ENCODE results near the gene PHF21A.

The PHF21A gene

GRCh38 chr11:46075928-46076327 is 45.3 kb downstream of the PHF21A start:
- ATAC-seq (replicated peaks) = no peak
- Mint-ChIP-seq H3K4me1 (peaks cover 4 to 6% of the 10 kb centered on the region in 2 donors), H3K4me3 (no peak overlapping the region), H3K36me3 (peaks cover 24 to 34% of the 10 kb centered on the region in 2 donors), H3K27me3 (no peaks in the 10 kb centered on the region), H3K9me3 (no peaks in the 10 kb centered on the region), H3K27ac (no peak overlapping the region)
- DNase-seq = no peak

- H3K27ac Mint-ChIP-seq = no peak overlapping the region
- H3K36me3 Mint-ChIP-seq = peaks cover 21 to 34% of the 10 kb centered on the region in 2 donors
These were observed 46.1 kb downstream of the PHF21A start for GRCh38 chr11:46075168-46075567.

DNA sequence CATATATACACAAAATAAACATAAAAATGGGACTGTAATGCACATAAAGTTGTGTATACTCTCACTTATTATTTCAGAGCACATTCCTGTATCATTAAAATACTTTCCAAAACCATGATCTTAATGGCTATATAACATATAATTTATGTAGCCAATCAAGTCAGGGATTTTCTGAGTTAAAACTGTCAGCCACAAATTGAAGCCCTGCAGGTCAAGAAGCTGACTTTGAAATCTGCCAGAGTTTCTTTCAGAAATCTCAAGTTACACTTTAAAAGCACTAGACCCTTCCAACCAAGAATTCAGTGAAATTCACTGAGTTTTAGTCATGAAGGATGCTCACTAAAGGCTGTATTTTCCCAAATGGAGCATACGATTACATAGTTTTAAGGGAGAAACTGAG is 47.6 kb downstream of the PHF21A start:
- H3K27ac Mint-ChIP-seq = no peak overlapping the region
- H3K4me1 Mint-ChIP-seq = peaks cover 4 to 6% of the 10 kb centered on the region in 2 donors
- DNase-seq (no peak), ATAC-seq (replicated peaks) (no peak)
- H3K4me3 Mint-ChIP-seq = no peak overlapping the region
- peaks cover 25 to 34% of the 10 kb centered on the region in 2 donors for H3K36me3 Mint-ChIP-seq
- H3K27me3 Mint-ChIP-seq = no peaks in the 10 kb centered on the region
- no peaks in the 10 kb centered on the region for H3K9me3 Mint-ChIP-seq

More at GRCh38 chr11:46075168-46075567, 46.1 kb downstream of the PHF21A start:
- Mint-ChIP-seq H3K4me1 (peaks cover 4 to 6% of the 10 kb centered on the region in 2 donors), H3K9me3 (no peaks in the 10 kb centered on the region), H3K27me3 (no peaks in the 10 kb centered on the region), H3K4me3 (no peak overlapping the region)
- no peak for DNase-seq
- ATAC-seq (replicated peaks) = no peak

DNA sequence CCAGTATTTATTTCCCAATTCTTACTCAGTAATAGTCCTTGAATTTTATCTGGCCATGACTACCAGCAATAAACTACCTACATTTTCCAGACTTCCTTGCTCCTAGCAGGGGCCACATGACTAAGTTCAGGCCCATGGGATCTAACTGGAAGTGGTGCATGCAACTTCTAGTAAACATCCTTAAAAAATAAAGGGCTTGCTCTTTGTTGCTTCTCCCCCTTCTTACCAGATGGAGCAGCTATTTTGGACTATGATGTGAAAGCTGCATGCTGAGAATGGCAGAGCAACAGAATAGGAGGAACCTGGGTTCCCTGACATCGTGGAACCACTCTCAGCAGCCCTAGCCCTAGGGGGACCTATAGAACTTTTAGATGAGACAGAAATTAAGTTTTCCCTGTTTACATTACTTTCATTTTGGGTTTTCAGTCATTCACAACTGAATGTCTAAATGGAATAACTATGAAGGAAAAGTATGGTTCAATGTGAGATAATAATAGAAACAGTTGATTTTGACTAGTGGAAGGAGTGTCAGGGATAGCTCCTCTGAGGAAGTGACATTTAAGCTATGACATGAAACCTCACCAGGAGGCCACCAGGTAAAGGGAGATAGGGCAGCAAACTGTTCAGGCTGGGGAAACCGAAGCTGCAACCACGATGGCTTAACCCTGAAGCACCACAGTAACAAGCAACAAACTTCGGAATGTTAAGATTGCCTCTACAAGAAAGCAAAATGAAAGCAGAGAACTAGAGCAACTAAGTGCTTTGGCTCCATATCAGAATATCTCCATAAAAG is 48.9 kb downstream of the PHF21A start:
- no peak for ATAC-seq (replicated peaks)
- peaks cover 4 to 6% of the 10 kb centered on the region in 2 donors for H3K4me1 Mint-ChIP-seq
- H3K4me3 Mint-ChIP-seq = no peak overlapping the region
- no peaks in the 10 kb centered on the region for H3K9me3 Mint-ChIP-seq
- DNase-seq = no peak
- H3K27me3 Mint-ChIP-seq = no peaks in the 10 kb centered on the region
- peaks cover 23 to 38% of the 10 kb centered on the region in 2 donors for H3K36me3 Mint-ChIP-seq
- H3K27ac Mint-ChIP-seq = no peak overlapping the region

DNA sequence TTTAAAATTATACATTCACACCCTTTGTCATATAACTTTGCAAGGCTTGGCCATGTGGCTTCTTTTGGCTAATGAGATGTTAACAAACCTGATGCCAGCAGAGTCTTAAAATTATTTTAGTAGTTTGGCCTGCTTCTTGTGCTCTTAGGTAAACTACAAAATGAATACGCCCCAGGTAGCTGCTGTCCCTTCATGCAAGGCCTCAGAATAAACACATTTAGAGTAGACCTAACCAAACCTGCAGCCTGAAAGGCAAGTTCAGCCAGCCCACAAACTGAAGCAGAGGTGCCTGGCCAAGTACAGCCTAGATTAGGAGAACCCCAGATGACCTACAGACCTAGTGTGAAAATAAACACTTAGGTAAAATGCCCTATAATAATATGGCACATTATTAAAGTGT is 50.2 kb downstream of the PHF21A start:
- ATAC-seq (replicated peaks) (no peak), DNase-seq (no peak)
- Mint-ChIP-seq H3K27ac (no peak overlapping the region), H3K9me3 (no peaks in the 10 kb centered on the region), H3K4me1 (peaks cover 4 to 6% of the 10 kb centered on the region in 2 donors), H3K27me3 (no peaks in the 10 kb centered on the region), H3K4me3 (no peak overlapping the region), H3K36me3 (peaks cover 20 to 39% of the 10 kb centered on the region in 2 donors)

GRCh38 chr11:46069595-46069994 is 51.7 kb downstream of the PHF21A start:
- Mint-ChIP-seq H3K4me1 (peaks cover 4 to 6% of the 10 kb centered on the region in 2 donors), H3K27ac (no peak overlapping the region), H3K4me3 (no peak overlapping the region), H3K36me3 (peaks cover 22 to 41% of the 10 kb centered on the region in 2 donors), H3K27me3 (no peaks in the 10 kb centered on the region), H3K9me3 (no peaks in the 10 kb centered on the region)
- DNase-seq (no peak), ATAC-seq (replicated peaks) (no peak)

- Mint-ChIP-seq H3K9me3 (no peaks in the 10 kb centered on the region), H3K27ac (no peak overlapping the region), H3K27me3 (no peaks in the 10 kb centered on the region), H3K4me3 (no peak overlapping the region), H3K36me3 (peaks cover 16 to 42% of the 10 kb centered on the region in 2 donors), H3K4me1 (no peaks in the 10 kb centered on the region)
- ATAC-seq (replicated peaks) (no peak), DNase-seq (no peak)
These were observed 54.9 kb downstream of the PHF21A start for GRCh38 chr11:46066335-46066734.

DNA sequence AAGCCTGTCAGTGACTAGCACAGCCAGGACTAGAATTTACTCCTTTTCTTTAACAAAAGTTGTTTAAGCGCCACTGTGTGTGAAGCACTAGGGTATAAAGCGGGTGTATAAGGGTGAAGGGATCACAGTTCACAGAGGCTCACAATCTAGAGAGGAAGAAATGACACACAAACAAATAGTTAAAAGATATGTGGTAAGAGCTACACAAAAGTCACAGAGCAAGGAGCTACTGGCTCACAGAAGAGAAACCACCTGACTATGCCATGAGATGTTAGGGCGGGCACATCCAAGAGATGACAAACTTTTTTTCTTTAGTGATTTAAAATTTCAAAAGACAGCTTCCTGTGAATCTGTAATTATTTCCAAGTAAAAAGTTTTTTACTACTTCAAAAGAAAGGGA is 55.6 kb downstream of the PHF21A start:
- Mint-ChIP-seq H3K4me3 (no peak overlapping the region), H3K27ac (no peak overlapping the region), H3K4me1 (no peaks in the 10 kb centered on the region), H3K36me3 (peaks cover 20 to 47% of the 10 kb centered on the region in 2 donors), H3K9me3 (no peaks in the 10 kb centered on the region), H3K27me3 (no peaks in the 10 kb centered on the region)
- ATAC-seq (replicated peaks) (no peak), DNase-seq (no peak)

DNA sequence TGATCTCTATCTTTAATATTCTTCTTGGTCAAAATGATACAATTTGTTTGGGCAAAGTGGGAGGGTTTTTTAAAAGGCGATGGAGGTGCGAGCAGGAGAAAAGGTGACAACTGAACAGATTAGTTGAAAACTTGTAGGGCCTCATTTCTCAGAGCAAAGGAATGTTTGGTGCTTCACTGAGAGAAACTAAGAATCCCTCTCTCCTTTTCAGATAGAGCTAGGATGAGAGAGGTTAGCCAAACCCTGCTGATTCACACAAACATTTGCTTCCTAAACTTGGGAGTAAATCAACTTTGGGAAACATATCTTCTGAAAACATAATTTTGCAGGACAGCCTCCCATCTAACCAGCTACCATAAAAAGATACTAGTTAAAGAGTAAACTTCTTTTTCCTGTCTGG is 57.0 kb downstream of the PHF21A start:
- no peak overlapping the region for H3K4me3 Mint-ChIP-seq
- H3K36me3 Mint-ChIP-seq = peaks cover 22 to 48% of the 10 kb centered on the region in 2 donors
- no peaks in the 10 kb centered on the region for H3K9me3 Mint-ChIP-seq
- no peak for DNase-seq
- H3K4me1 Mint-ChIP-seq = no peaks in the 10 kb centered on the region
- no peaks in the 10 kb centered on the region for H3K27me3 Mint-ChIP-seq
- ATAC-seq (replicated peaks) = no peak
- H3K27ac Mint-ChIP-seq = no peak overlapping the region

DNA sequence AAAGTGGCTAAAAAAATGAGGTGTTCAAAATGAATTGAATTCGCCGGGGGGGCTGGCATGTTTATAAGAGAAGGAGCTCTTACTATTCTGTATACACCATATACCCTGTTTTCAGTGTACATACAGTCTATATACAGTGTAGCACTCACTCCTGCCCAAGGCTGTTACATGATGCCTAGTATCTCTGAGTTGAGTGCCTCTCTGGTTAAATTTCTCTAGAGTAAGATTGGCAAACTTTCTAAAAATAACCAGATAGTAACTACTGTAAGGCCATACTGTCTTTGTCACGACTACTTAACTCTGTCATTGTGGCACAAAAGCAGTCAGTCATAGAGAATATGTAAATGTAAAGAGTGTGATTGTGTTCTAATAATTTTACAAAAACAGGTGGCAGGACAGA is 58.1 kb downstream of the PHF21A start:
- ATAC-seq (replicated peaks) = no peak
- H3K4me3 Mint-ChIP-seq = no peak overlapping the region
- no peak overlapping the region for H3K27ac Mint-ChIP-seq
- peaks cover 17 to 45% of the 10 kb centered on the region in 2 donors for H3K36me3 Mint-ChIP-seq
- no peak for DNase-seq
- no peaks in the 10 kb centered on the region for H3K4me1 Mint-ChIP-seq
- no peaks in the 10 kb centered on the region for H3K9me3 Mint-ChIP-seq
- H3K27me3 Mint-ChIP-seq = no peaks in the 10 kb centered on the region

DNA sequence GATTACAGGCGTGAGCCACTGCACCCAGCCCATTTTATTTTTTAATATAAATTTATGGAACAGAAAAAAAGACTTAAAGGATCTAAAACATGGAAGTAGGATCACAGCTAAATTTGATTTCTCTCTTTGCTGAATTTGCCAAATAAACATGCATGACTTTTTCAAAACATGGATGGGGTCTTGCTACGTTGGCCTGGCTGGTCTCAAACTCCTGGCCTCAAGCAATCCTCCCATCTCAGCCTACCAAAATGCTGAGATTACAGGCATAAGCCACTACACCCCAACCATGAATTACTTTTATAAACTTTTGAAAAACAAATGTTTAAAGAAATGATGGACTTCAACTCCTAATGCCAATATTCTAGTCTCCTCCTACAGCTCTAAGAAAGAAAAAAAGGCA is 61.2 kb downstream of the PHF21A start:
- ATAC-seq (replicated peaks) (no peak), DNase-seq (no peak)
- peaks cover 10 to 26% of the 10 kb centered on the region in 2 donors for H3K36me3 Mint-ChIP-seq
- no peak overlapping the region for H3K4me3 Mint-ChIP-seq
- H3K4me1 Mint-ChIP-seq = peaks cover 7 to 18% of the 10 kb centered on the region in 2 donors
- no peaks in the 10 kb centered on the region for H3K9me3 Mint-ChIP-seq
- H3K27ac Mint-ChIP-seq = no peak overlapping the region
- H3K27me3 Mint-ChIP-seq = no peaks in the 10 kb centered on the region

DNA sequence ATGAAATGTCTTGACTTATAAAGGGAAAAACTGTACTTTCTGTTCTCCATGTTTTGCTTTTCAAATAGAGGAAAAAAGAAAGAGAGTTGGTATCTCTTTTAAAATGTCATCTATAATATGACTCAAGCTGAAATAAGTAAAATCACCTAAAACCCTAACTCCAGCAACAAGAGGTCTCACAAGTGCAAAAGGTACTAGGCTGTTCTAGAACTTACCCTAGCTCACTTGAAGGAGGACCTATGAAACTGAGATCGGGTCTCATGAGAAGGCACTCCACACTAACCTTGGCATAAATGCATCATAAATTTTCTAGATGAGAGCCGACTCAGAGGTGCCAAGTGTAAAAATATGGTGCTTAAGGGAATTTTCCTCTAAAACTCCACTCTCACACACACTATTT is 63.8 kb downstream of the PHF21A start:
- ATAC-seq (replicated peaks) (peak; percentile 58 to 60), DNase-seq (no peak)
- Mint-ChIP-seq H3K4me3 (no peak overlapping the region), H3K36me3 (peaks cover 8 to 24% of the 10 kb centered on the region in 2 donors), H3K27ac (no peak overlapping the region), H3K9me3 (no peaks in the 10 kb centered on the region), H3K27me3 (no peaks in the 10 kb centered on the region), H3K4me1 (peaks cover 7 to 18% of the 10 kb centered on the region in 2 donors)

- no peak for DNase-seq
- Mint-ChIP-seq H3K4me1 (peaks cover 10 to 26% of the 10 kb centered on the region in 2 donors), H3K27me3 (no peaks in the 10 kb centered on the region), H3K9me3 (no peaks in the 10 kb centered on the region), H3K4me3 (no peak overlapping the region), H3K27ac (peak overlapping the region; percentile 34), H3K36me3 (peaks cover 4 to 9% of the 10 kb centered on the region in 2 donors)
- peak in 1 of 2 donors; percentile 34 for ATAC-seq (replicated peaks)
These were observed 65.9 kb downstream of the PHF21A start for GRCh38 chr11:46055371-46055770.

DNA sequence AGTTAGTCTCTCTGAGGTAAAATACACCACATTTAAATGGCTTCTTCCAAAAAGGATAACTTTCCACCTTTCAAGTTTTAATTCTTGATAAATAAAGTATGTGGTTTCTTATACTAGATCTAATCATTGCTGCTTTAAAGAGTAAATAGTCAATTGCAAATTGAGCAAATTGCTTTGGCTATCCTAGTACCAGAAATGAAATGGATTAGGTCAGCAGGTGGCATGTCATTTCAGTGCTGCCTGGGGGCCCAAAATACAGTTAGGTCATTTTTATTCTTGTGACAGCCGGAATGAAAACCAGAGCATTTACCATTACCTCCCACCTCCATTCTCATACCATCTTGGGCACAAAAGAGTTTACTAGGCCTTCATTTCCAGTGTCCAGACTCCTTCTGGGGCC is 70.2 kb downstream of the PHF21A start:
- H3K9me3 Mint-ChIP-seq = no peaks in the 10 kb centered on the region
- ATAC-seq (replicated peaks) (no peak), DNase-seq (no peak)
- H3K27ac Mint-ChIP-seq = no peak overlapping the region
- H3K4me3 Mint-ChIP-seq = no peak overlapping the region
- peaks cover 12 to 30% of the 10 kb centered on the region in 2 donors for H3K4me1 Mint-ChIP-seq
- H3K27me3 Mint-ChIP-seq = no peaks in the 10 kb centered on the region
- peaks cover 12 to 31% of the 10 kb centered on the region in 2 donors for H3K36me3 Mint-ChIP-seq

- Mint-ChIP-seq H3K4me1 (peaks cover 11 to 30% of the 10 kb centered on the region in 2 donors), H3K36me3 (peaks cover 14 to 32% of the 10 kb centered on the region in 2 donors), H3K27me3 (no peaks in the 10 kb centered on the region), H3K9me3 (no peaks in the 10 kb centered on the region), H3K27ac (no peak overlapping the region), H3K4me3 (no peak overlapping the region)
- ATAC-seq (replicated peaks) = no peak
- DNase-seq = no peak
These were observed 70.6 kb downstream of the PHF21A start for GRCh38 chr11:46050662-46051061.
